ENCODE measurements around the gene HDAC5.
A peak's percentile ranks its signal among the peaks of the same experiment; 100 is the strongest.
"Not testable (repeated sequence)": the region's sequence is repeated elsewhere in the genome, so short reads cannot be mapped to it uniquely, and the experiment has no call there.

The HDAC5 gene

DNA sequence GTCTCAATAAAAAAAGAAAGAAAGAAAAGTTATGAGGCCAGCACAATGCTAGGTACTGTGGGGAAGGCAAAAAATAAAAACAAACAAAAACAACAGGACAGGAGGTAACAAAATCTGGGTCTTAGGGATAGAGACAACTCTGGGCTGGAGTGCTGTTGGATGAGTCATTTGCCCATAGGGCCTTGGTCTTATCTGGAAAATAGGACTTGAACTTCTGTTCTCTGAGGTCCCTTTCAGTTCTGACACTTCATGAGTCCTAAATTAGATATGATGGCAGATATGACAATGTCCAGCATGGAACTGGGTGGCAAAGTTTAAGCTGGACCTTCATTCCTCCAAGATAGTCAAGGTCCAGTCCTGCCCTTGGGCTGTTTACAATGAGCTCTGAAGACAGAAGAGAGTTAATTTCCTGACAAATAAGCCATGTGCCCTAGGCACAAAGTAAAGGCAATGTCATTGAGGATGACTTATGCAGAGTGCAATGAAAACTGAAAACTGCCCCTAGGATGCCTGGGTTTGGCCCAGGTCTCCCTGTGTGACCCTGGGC lies 8.9 kb upstream of the HDAC5 start:
- DNase-seq = no peak

- DNase-seq = not testable (repeated sequence)
These were observed 7.9 kb upstream of the HDAC5 start for GRCh38 chr17:44131372-44131771.

DNA sequence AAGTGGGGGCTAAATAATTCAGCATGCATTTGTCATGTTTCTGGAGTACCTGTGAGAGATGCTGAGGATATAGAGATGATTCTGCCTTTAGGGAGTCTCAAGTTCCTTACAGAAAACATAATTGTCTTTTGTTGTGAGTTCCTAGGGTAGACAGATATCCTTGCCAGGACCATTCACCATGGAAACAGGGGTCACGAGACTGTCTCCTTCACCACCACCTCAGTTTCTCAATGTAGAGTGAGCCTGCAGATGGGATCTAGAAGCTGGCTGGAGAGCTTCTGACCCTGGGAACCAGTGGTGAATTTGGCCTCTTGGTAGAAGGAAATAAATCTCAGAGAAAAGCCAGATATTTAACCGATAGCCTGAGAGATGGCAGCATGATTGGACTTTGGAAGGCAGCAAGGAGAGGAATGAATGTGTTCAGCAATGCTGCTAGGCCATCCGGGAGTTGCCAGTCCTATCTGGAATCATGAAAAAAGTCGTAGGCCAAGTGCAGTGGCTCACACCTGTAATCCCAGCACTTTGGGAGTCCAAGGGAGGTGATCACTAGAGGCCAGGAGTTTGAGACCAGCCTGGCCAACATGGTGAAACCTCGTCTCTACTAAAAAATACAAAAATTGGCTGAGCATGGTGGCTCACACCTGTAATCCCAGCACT lies 7.4 kb upstream of the HDAC5 start:
- no peak for DNase-seq

DNA sequence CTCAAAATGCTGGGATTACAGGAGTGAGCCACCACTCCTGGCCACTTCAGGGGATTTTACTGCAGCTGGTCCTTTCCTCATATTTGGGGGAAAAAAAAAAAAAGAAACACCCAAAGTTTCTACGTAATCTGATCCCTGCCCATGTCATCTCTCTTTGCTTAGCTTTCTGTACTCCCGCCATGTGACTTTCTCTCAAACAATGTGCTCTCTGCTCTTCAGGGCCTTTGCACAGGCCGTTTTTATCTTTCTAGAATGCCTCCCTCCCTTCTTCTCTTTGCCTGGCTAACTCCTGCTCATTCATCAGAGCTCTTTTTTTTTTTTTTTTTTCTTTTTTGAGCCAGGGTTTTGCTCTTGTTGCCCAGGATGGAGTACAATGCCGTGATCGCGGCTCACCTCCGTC lies 4.9 kb upstream of the HDAC5 start:
- no peak for DNase-seq

DNA sequence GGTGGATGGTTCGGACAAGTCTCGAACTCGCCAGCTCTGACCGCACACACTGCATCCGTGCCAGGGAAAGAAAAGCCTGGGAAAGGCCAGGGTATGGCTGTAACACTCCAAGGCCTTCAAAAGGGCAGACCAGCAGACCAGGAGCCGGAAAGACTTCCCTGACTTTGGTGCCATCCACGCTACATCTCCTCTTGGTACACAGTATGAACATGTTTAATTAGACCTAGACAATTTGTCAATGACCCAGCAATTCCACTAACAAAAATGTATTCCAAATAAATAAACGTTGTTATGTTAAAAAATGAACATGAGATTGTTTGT lies 637 bp upstream of the HDAC5 start:
- DNase-seq = no peak

DNA sequence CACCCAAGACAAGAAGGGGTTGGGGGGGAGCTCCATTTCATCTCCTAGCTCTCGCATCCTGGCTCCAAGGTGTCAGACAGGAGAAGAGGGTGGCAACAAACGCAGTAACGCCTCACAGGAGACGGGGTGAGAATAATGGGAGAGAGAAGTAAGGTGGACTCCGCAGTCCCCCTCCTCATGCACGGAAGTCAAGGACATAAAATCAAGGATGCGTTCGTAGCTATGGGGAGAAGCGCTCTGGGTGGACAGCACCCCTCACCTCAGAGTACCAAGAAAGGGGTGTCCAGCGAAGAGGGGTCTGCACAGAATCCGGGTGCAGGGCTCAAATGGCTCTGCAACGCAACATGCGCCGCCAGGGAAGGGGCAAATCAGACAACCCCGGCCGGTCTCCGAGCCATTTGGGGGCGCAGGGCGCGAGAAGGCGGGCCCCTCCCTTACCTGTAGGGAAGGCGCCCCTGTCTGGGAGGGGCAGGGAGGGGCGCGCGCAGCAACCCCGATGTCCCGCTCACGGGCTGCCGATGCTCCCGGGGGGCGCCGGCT lies 555 bp downstream of the HDAC5 start:
- DNase-seq = peak; percentile 36

GRCh38 chr17:44121997-44122815 lies 1.2 kb downstream of the HDAC5 start:
- no peak for DNase-seq

DNA sequence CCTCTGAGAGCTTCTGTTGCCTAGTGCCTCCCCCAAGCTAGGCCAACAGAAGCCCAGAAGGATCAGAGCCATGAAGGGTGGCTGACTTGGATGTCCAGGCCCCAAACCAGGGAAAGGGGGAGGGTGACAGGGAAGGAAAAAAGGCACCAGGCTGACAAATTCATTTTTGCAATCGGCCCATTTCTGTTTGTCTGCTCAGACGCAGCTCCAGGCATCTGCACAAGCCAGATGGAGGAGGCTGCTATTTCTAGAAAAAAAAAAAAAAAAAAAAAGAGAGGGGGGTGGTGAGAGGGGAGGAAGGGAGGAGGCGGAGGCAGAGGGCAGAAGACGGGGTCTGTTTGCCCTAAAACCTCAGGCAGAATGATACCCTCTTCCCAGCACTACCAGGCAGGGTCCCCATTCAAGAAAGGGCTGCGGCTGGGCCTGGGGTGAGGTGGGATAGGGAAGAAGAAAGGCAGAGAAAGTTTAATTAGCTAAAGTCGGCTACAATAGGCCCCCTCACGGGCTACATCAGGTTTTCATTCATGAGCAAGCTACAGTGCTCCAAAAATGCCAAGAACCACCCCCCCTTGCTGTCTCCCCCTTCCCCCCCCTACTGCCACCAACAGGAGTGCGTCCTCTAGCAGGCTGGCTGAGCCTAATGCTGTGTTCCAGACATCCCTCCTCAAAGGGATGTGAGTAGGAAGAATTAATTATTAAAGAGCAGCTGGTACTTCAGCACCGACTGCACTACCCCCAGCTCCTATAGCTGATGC lies 2.4 kb downstream of the HDAC5 start:
- no peak for DNase-seq

DNA sequence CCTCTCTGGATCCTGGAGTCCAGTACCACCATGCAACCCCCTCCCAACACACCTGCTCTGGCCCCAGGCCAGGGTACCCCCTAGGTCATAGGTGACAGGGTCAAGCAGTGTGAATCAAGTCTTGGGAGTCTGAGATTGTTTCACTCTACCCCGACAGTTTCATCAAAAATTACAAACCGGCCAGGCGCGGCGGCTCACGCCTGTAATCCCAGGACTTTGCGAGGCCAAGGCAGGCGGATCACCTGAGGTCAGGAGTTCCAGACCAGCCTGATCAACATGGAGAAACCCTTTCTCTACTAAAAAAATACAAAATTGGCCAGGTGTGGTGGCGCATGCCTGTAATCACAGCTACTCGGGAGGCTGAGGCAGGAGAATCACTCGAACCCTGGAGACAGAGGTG lies 3.2 kb downstream of the HDAC5 start:
- not testable (repeated sequence) for DNase-seq

DNA sequence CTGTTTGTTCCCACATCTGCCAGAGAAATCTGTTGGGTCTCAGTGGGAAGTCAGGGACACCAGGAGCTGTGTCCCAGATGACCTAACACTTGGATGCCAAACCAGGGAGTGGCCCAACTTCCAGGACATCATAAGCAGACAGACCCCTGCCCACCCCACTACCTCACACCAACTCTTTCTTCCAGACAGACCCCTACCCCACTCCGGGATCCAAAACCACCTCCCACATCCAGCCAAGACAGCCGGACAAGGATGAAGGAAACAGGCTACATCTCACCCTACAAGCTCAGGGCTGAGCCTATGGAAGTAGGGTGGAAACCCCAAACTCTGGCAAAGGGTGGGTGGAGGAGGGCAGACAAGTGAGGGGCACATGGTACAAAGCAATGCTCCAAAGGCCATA lies 3.6 kb downstream of the HDAC5 start:
- no peak for DNase-seq

DNA sequence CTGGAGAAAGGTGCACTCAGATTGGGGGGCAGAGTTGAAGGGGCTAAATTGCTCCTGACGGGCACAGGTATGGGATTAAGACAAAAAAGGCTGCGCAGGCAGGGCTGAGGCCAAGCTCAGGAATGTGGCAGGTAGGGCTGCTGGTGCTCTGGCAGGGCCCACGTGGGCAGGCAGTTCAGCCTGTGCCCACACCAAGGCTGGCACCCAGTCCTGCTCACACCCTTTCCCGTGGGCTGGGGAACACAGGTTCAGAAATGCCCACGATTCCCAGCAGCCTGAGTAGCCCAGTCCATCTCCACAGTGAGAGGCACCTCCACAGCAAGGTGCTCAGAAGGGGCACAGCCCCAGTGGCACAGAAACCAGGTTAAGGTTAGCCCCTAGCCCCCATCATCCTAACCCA lies 4.4 kb downstream of the HDAC5 start:
- DNase-seq = no peak

DNA sequence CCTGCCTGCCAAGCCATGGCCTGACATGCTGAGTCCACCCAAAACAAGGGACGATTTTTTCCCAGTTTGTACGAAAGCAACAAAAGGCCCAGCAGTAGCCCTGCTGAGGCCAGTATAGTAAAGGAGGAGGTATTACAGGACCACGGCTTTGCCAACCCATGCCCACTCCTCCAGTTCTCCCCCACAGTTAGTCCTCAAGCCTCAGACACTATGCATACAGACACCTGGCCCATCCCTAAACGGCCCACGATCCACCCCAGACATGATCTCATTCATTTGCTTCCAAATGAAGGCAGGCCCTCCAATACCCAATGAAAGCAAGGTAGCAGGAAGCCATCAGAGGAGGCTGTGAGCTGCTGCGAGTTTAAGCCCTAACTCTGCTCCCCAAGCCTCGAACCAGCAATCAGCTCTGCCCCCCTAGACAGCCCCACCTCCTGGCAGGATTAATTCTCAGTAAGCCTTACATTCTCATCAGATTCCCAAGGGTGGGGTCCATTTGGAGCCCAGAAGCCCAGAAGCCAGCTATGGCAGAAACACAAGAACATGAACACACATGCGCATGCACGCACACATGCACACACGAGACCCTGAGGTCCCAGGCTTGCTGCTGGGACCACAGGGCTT lies 4.9 kb downstream of the HDAC5 start:
- no peak for DNase-seq

- DNase-seq = no peak
These were observed 6.1 kb downstream of the HDAC5 start for GRCh38 chr17:44117351-44117750.

DNA sequence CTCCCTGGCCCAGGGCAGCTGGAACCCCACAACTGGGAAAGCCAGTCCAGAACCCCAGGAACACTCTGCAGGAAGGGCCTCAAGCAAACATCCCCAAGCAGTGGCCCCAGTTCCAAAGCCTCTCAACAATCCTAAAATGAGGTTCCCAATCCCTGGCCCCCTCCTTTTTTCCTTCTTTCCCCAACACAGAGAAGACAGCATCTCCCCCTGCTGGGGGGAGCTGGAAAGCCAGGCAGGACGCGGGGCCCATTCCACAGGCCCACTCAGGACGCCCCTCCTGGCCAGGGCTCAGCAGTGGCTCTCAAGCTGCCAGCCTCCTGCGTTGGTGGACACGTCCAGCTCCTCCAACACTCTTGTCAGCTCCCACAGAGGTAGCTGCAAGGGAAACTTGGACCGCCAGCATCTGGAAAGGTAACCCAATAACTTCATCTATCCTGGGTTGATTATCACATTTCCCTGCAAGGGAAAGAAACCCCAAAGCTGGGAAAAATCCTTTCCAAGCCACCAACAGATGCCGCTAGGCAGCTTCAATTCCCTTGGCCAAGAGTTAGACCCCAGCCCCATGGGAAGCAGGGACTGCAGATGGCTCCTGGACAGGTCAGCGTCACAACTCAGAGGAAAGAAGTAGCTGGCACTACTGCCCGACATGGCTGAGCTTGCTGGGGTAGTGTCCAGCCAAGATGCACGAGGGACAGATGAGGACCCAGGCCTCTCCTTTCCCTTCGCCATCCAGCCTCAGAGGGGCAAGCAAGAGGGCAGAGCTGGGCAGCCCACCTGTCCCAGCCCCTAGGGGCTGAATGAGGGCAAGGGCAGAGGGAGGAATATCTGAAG lies 7.6 kb downstream of the HDAC5 start:
- DNase-seq = no peak

GRCh38 chr17:44113868-44114840 lies 9.3 kb downstream of the HDAC5 start:
- DNase-seq = no peak

- no peak for DNase-seq
These were observed 10.1 kb downstream of the HDAC5 start for GRCh38 chr17:44113382-44113781.

DNA sequence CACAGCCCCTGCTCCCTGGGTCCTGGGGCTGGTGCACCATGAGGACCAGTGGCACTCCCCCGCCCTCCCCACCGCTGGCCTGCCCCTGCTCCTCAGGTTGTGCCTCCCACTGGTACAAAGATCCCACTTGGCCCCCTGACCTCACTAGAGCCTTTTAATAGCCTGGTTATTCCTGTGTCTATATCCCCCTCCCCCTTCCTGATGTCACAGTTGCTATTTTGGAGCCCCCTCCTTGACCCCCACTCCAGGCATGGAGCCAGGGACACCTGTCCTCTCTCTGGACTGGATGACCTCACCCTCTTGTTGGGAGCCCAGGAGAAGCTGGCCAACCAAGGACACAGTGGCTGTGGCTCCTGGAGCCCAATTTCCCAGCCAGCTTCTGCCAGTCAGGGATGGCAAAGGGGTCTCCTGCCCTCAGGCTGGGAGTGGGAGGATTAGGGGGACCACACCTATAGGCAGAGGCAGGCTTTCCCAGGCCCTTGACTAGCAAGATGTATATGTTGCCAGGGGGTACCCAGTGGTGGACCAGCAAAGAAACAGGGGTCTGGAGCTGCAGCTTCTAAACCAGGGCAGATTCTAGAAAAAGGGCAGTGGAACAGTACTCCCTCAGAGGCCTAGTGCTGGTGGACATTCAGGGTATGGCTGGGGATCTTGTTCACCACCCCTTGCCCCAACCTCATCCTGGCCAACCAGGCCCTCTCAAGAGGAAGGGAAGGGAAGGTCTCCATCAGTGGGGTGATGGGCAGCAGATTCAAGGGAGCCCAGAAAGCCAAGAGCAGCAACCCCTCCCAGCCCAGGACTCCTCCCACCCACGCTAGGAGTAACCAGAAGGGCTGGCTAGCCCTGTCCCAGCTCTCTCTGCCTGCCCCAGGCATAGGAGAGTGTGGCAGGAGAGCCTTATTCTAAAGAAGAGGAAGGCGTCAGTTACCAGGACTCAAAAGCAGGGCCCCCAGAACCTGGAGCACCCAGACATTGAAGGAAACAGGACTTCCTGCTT lies 10.9 kb downstream of the HDAC5 start:
- DNase-seq = no peak

DNA sequence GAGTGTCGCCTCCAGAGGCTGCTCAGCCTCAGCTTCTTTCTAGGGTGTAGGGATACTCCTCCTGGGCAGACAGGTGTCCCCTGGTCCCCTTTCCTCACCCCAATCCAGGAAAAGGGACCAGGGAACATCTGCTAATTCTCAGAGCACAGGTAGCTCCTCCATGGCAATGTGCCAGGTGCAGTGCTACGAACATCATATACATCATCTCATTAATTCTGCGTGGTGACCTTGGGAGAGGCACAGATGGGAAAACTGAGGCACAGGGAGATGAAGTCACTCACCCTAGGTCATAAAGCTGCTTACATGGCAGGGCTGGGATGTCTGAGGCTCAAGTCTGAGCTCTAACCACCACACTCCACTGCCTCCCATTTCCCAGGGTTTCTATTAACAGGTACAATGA lies 11.7 kb downstream of the HDAC5 start:
- no peak for DNase-seq

DNA sequence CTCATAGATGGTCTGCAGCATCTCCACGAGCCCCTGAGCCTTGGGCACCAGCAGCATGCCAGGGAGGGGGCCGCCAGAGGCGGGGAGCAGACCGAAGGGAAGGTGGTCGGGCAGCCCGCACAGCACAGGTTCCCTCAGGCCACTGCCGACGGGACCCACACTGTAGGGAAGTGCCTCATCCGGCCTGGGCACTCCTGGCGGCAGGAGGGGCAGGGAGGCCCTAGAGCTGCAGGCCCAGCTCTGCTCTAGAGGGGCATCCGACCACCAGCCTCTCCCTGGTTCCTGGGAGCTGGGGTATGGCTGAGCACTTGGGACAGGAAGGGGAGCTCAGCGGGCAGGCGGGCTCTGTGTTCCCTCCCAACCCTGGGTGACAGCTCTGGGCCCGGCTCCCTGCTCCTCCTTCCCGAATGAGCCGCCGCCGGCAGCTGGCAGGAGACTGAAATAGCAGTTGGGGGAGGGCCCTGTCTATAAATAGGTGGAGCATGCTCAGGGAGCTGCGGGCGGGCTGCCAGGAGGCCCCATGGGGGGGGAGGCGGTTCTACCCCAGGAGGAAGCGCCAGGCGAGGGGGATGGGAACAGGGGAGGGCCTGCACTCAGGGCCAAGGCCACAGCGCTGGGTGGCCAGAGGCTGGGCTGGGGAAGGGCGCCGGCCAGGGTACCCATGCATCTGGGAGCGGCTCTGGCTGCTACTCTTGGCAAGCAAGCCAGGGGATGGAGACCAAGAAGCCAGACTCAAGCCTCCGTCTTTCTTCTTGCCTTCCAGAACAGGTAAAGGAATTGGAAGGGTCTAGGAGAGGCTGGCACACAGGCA lies 12.4 kb downstream of the HDAC5 start:
- DNase-seq = peak; percentile 55

Data from activated CD8-positive, alpha-beta memory T cell treated with anti-CD3 and anti-CD28 coated beads, Interleukin-2, amount 50 U/mL, for 4 hours (primary cell).